ENCODE data around the gene CCZ1B.
"Not testable (repeated sequence)": the region's sequence is repeated elsewhere in the genome, so short reads cannot be mapped to it uniquely, and the experiment has no call there.

- peak; percentile 86 for TF ChIP-seq CTCF (IDR thresholded peaks at IDR 0.05)
- not testable (repeated sequence) for TF ChIP-seq POLR2AphosphoS5 (IDR thresholded peaks at IDR 0.05; ENCODE audit: low read depth, low read length); REST (IDR thresholded peaks at IDR 0.05; ENCODE audit: insufficient read depth in 1 of 2, low read depth in 2 of 2, low read length in 1 of 2)
These were observed 31.7 kb upstream of the CCZ1B start for GRCh38 chr7:6857721-6858314.

Measured in Panc1 (cell line).